Cardiac muscle cell (in vitro differentiated cells and primary cell): Measurements from ENCODE around the gene ADAMTS4. TPM values are rescaled to one million over a fixed set of nuclear protein-coding genes. Genes with fewer than 3 reads are reported as not detected.
A peak's percentile ranks its signal among the peaks of the same experiment; 100 is the strongest.

Experiments
- DNase-seq, 2 donors: peaks; one replicate each; pipeline versions ENCODE4 v3.0.0 to v3.0.0-alpha.2; 2010 to 2017; ENCODE audit warnings: low read depth in 1 of 2, low spot score in 1 of 2
- H3K27ac ChIP-seq: fragments of 200-600 bp; sonication (generic); 2 replicates; pipeline ENCODE4 v1.5.1; 2016
- H3K27me3 ChIP-seq: fragments of 200-600 bp; sonication (generic); 2 replicates; pipeline ENCODE4 v1.6.0; 2016; ENCODE audit warnings: control low read depth
- H3K36me3 ChIP-seq: fragments of 200-600 bp; sonication (generic); 2 replicates; pipeline ENCODE4 v1.5.1; 2016; ENCODE audit warnings: control low read depth
- H3K4me1 ChIP-seq: fragments of 200-600 bp; sonication (generic); 2 replicates; pipeline ENCODE4 v1.8.1; 2017; ENCODE audit warnings: low read depth, mild to moderate bottlenecking, mixed run types
- H3K4me3 ChIP-seq: fragments of 200-600 bp; sonication (generic); 2 replicates; pipeline ENCODE4 v1.5.1; 2016; ENCODE audit warnings: mild to moderate bottlenecking
- H3K9me3 ChIP-seq: fragments of 200-600 bp; sonication (generic); 2 replicates; pipeline ENCODE4 v1.5.1; 2017; ENCODE audit warnings: low read depth, mild to moderate bottlenecking, control low read depth
- polyA plus RNA-seq: library from polyadenylated mRNA; unstranded; fragments of >200 nt; fragmentation: Nextera tagmentation; extraction: Ambion mirVana; gene quantifications from 2 replicates; pipeline ENCODE4 v1.2.1, GENCODE V29; 2016
- total RNA-seq: library from RNA; depleted of rRNA; stranded (reverse); fragments of >200 nt; gene quantifications from 2 replicates; pipeline ENCODE4 v1.2.3, GENCODE V29; 2016
- TF ChIP-seq, protein P1 (sequence below): IDR thresholded peaks from 2 replicates; pipeline ENCODE4 v1.5.1; 2012; ENCODE audit warnings: low read depth, mild to moderate bottlenecking, low read length

The ADAMTS4 gene
- total and polyA plus RNA-seq, 2 experiments from 2014 or later = 1.9 to 4.0 TPM

DNA sequence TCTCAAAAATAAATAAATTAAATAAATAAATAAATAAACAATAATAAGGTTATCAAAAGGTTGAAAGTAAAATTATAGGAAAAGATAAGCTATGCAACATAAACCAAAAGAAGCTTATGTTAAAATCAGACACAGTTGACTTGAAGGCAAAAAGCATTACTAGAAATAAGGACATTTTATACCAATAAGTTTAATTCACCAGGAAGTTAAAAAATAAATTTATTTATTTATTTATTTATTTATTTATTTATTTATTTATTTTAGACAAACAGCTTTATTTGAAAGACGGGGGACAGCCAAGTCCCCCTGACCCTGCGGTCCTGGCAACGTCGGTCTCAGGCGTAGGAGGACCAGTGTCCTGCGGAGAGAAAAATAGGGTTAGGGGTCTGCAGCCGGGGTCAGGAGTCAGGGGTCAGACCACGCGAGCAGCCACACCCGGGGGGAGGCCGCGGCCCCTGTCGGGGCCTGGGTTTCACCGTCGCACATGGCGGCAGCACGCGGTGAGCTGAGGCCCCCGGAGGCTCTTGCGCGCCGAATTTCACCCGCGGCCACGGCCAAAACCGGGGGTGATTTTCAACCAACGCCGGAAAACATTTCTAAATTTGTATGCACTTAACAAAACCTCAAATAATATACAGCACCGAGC, 58.0 kb downstream of the ADAMTS4 start:
- H3K4me3 ChIP-seq = no peak overlapping the region
- H3K9me3 ChIP-seq = no peaks in the 10 kb centered on the region
- TF ChIP-seq, protein P1, sequence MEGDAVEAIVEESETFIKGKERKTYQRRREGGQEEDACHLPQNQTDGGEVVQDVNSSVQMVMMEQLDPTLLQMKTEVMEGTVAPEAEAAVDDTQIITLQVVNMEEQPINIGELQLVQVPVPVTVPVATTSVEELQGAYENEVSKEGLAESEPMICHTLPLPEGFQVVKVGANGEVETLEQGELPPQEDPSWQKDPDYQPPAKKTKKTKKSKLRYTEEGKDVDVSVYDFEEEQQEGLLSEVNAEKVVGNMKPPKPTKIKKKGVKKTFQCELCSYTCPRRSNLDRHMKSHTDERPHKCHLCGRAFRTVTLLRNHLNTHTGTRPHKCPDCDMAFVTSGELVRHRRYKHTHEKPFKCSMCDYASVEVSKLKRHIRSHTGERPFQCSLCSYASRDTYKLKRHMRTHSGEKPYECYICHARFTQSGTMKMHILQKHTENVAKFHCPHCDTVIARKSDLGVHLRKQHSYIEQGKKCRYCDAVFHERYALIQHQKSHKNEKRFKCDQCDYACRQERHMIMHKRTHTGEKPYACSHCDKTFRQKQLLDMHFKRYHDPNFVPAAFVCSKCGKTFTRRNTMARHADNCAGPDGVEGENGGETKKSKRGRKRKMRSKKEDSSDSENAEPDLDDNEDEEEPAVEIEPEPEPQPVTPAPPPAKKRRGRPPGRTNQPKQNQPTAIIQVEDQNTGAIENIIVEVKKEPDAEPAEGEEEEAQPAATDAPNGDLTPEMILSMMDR = no peak
- no peak overlapping the region for H3K27ac ChIP-seq
- no peaks in the 10 kb centered on the region for H3K36me3 ChIP-seq
- peaks cover 17% of the 10 kb centered on the region for H3K4me1 ChIP-seq
- no peak for DNase-seq
- H3K27me3 ChIP-seq = no peaks in the 10 kb centered on the region

DNA sequence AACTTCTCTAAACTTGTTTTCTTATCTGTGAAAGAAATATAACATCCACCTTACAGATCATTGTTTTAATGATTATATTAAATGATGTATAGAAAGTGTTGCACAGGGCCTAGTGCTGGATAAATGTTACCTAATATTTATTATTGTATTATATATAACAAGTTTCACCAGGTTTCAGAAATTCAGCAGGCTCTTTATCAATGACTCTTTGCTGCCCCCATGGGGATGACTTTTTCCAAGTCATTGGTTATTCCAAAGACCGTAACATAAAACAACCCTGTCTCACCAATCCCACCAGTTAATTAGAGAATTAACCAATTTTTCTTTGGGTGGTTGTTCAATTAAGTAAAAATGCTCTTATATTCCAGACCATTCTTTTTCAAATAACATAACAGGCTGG, 59.1 kb downstream of the ADAMTS4 start:
- DNase-seq = peak; percentile 67 to 69
- H3K4me3 ChIP-seq = no peak overlapping the region
- H3K27me3 ChIP-seq = no peaks in the 10 kb centered on the region
- no peaks in the 10 kb centered on the region for H3K36me3 ChIP-seq
- TF ChIP-seq, protein P1 = peak; percentile 55
- no peak overlapping the region for H3K27ac ChIP-seq
- H3K9me3 ChIP-seq = no peaks in the 10 kb centered on the region
- peaks cover 17% of the 10 kb centered on the region for H3K4me1 ChIP-seq

DNA sequence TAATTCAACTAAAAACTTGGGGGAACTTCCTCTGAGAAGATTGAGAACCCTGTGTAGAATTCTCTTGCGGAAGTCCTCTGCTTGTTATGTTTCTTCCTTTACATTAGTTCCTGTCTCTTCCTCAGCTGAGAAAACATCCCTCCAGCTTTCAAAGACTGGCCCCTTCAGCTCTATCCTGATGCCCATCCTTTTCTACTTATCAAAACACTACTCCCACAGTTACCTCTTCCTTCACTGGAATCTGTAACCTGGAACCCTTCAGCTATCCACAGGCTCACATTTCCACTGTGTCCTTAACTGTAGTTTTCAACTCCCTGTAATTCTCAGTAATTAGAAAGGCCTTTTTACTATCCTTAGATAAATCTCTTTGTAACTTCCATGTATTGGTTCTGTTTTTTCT, 60.4 kb downstream of the ADAMTS4 start:
- TF ChIP-seq, protein P1 = no peak
- peaks cover 22% of the 10 kb centered on the region for H3K4me1 ChIP-seq
- H3K27me3 ChIP-seq = no peaks in the 10 kb centered on the region
- H3K9me3 ChIP-seq = no peaks in the 10 kb centered on the region
- DNase-seq = no peak
- peak overlapping the region; percentile 85 for H3K27ac ChIP-seq
- H3K4me3 ChIP-seq = no peak overlapping the region
- H3K36me3 ChIP-seq = no peaks in the 10 kb centered on the region

DNA sequence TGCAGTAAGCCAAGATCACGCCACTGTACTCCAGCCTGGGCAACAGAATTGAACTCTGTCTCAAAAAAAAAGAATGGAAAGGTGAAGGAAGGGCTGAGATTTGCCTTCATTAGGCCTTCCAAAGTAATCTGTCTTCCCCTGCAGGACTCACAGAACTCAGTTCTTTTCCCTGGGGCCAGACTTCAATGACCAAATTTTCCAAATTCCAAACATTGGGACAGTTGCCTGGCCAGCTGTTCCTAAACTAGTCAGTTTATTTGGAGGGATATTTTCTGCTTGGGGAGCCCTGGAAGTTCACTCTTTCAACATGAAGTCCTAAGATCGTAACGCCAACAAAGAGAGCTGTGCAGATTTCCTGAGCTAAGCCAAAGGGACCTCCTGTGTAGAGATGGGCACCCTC, 61.0 kb downstream of the ADAMTS4 start:
- H3K27ac ChIP-seq = peak overlapping the region; percentile 85
- H3K9me3 ChIP-seq = no peaks in the 10 kb centered on the region
- H3K27me3 ChIP-seq = no peaks in the 10 kb centered on the region
- no peaks in the 10 kb centered on the region for H3K36me3 ChIP-seq
- H3K4me3 ChIP-seq = no peak overlapping the region
- DNase-seq = no peak
- TF ChIP-seq, protein P1 = no peak
- H3K4me1 ChIP-seq = peaks cover 22% of the 10 kb centered on the region

Other genes starting within 250 kb of the ADAMTS4 start
- not detected in 2 replicates for gene ITLN2, start 244.2 kb downstream of the ADAMTS4 start, total RNA-seq
- not detected in 2 replicates for gene ITLN2, start 244.2 kb downstream of the ADAMTS4 start, polyA plus RNA-seq
- 68.1 and 93.7 TPM in 2 replicates for gene F11R, start 177.9 kb downstream of the ADAMTS4 start, total RNA-seq
- 90.1 and 139 TPM in 2 replicates for gene F11R, start 177.9 kb downstream of the ADAMTS4 start, polyA plus RNA-seq
- gene TSTD1, start 160.1 kb downstream of the ADAMTS4 start, total RNA-seq = 262 and 347 TPM in 2 replicates
- 393 and 448 TPM in 2 replicates for gene TSTD1, start 160.1 kb downstream of the ADAMTS4 start, polyA plus RNA-seq
- 110 and 127 TPM in 2 replicates for gene USF1, start 153.1 kb downstream of the ADAMTS4 start, total RNA-seq
- 33.7 and 45.5 TPM in 2 replicates for gene USF1, start 153.1 kb downstream of the ADAMTS4 start, polyA plus RNA-seq
- gene ARHGAP30, start 129.2 kb downstream of the ADAMTS4 start, total RNA-seq = not detected in 2 replicates
- 1.8 and 1.9 TPM in 2 replicates for gene ARHGAP30, start 129.2 kb downstream of the ADAMTS4 start, polyA plus RNA-seq
- gene NECTIN4, start 109.5 kb downstream of the ADAMTS4 start, total RNA-seq = not detected in 2 replicates
- gene NECTIN4, start 109.5 kb downstream of the ADAMTS4 start, polyA plus RNA-seq = not detected in 2 replicates
- 36.5 and 42.4 TPM in 2 replicates for gene KLHDC9, start 100.7 kb downstream of the ADAMTS4 start, total RNA-seq
- gene KLHDC9, start 100.7 kb downstream of the ADAMTS4 start, polyA plus RNA-seq = 41.2 and 48.7 TPM in 2 replicates
- 85.4 and 137 TPM in 2 replicates for gene PFDN2, start 81.0 kb downstream of the ADAMTS4 start, total RNA-seq
- gene PFDN2, start 81.0 kb downstream of the ADAMTS4 start, polyA plus RNA-seq = 103 and 121 TPM in 2 replicates
- gene NIT1, start 80.9 kb downstream of the ADAMTS4 start, total RNA-seq = 60.7 and 65.9 TPM in 2 replicates
- 64.6 and 92.6 TPM in 2 replicates for gene NIT1, start 80.9 kb downstream of the ADAMTS4 start, polyA plus RNA-seq
- 28.1 and 36.5 TPM in 2 replicates for gene DEDD, start 66.4 kb downstream of the ADAMTS4 start, total RNA-seq
- gene DEDD, start 66.4 kb downstream of the ADAMTS4 start, polyA plus RNA-seq = 30.8 and 35.5 TPM in 2 replicates
- gene UFC1, start 45.1 kb downstream of the ADAMTS4 start, total RNA-seq = 51.2 and 61.2 TPM in 2 replicates
- 122 and 124 TPM in 2 replicates for gene UFC1, start 45.1 kb downstream of the ADAMTS4 start, polyA plus RNA-seq
- gene USP21, start 39.6 kb downstream of the ADAMTS4 start, total RNA-seq = 18.7 and 19.6 TPM in 2 replicates
- 48.8 and 59.9 TPM in 2 replicates for gene USP21, start 39.6 kb downstream of the ADAMTS4 start, polyA plus RNA-seq
- 35.4 and 53.8 TPM in 2 replicates for gene PPOX, start 32.6 kb downstream of the ADAMTS4 start, total RNA-seq
- gene PPOX, start 32.6 kb downstream of the ADAMTS4 start, polyA plus RNA-seq = 67.0 and 67.1 TPM in 2 replicates
- gene B4GALT3, start 21.5 kb downstream of the ADAMTS4 start, total RNA-seq = 31.3 and 36.9 TPM in 2 replicates
- 44.7 and 54.7 TPM in 2 replicates for gene B4GALT3, start 21.5 kb downstream of the ADAMTS4 start, polyA plus RNA-seq
- gene NDUFS2, start 3.3 kb upstream of the ADAMTS4 start, total RNA-seq = 183 and 204 TPM in 2 replicates
- 346 and 367 TPM in 2 replicates for gene NDUFS2, start 3.3 kb upstream of the ADAMTS4 start, polyA plus RNA-seq
- not detected in 2 replicates for gene FCER1G, start 16.2 kb upstream of the ADAMTS4 start, total RNA-seq
- gene FCER1G, start 16.2 kb upstream of the ADAMTS4 start, polyA plus RNA-seq = 0.50 TPM in 1 of 2 replicates, not detected in the other
- 1.0 TPM in 1 of 2 replicates, not detected in the other for gene APOA2, start 24.6 kb upstream of the ADAMTS4 start, total RNA-seq
- 3.1 TPM in 1 of 2 replicates, not detected in the other for gene APOA2, start 24.6 kb upstream of the ADAMTS4 start, polyA plus RNA-seq
- 12.5 and 21.6 TPM in 2 replicates for gene TOMM40L, start 27.0 kb upstream of the ADAMTS4 start, total RNA-seq
- 12.6 and 13.6 TPM in 2 replicates for gene TOMM40L, start 27.0 kb upstream of the ADAMTS4 start, polyA plus RNA-seq
- gene NR1I3, start 39.1 kb upstream of the ADAMTS4 start, total RNA-seq = 0.33 TPM in 1 of 2 replicates, not detected in the other
- not detected in 2 replicates for gene NR1I3, start 39.1 kb upstream of the ADAMTS4 start, polyA plus RNA-seq
- 0.14 and 0.21 TPM in 2 replicates for gene PCP4L1, start 59.7 kb upstream of the ADAMTS4 start, total RNA-seq
- not detected in 2 replicates for gene PCP4L1, start 59.7 kb upstream of the ADAMTS4 start, polyA plus RNA-seq
- gene MPZ, start 110.9 kb upstream of the ADAMTS4 start, total RNA-seq = 0.35 and 0.77 TPM in 2 replicates
- gene MPZ, start 110.9 kb upstream of the ADAMTS4 start, polyA plus RNA-seq = 0.48 and 0.66 TPM in 2 replicates
- gene SDHC, start 115.3 kb upstream of the ADAMTS4 start, total RNA-seq = 19.5 and 22.5 TPM in 2 replicates
- gene SDHC, start 115.3 kb upstream of the ADAMTS4 start, polyA plus RNA-seq = 275 and 333 TPM in 2 replicates
- gene CFAP126, start 168.8 kb upstream of the ADAMTS4 start, total RNA-seq = not detected in 2 replicates
- gene CFAP126, start 168.8 kb upstream of the ADAMTS4 start, polyA plus RNA-seq = not detected in 2 replicates